AG04449 (cell line): ENCODE results near the gene MYO10.

Source experiments
- CTCF ChIA-PET: fragments of 350-600 bp; formaldehyde crosslinking; extraction: SDS; loops from one replicate; lab custom pipeline; 2021; ENCODE audit warnings: antibody characterized with exemption; lab: Yijun Ruan, JAX
- POLR2A ChIA-PET: fragments of 400-600, 350-600 bp; formaldehyde crosslinking; extraction: SDS; loops from one replicate; lab custom pipeline; 2020; ENCODE audit warnings: antibody characterized with exemption, inconsistent platforms; lab: Yijun Ruan, JAX
- DNase-seq: peaks from one replicate; pipeline ENCODE4 v3.0.0-alpha.2; 2010; ENCODE audit warnings: low read depth, low spot score
- H3K4me3 ChIP-seq: 2 replicates; pipeline ENCODE4 v1.5.1; 2011; ENCODE audit warnings: low read depth, mild to moderate bottlenecking, control low read depth, low read length
- TF ChIP-seq, protein P1 (sequence below): IDR thresholded peaks from one replicate; pipeline ENCODE4 v1.5.1; 2011; ENCODE audit warnings: mild to moderate bottlenecking, moderate library complexity, low read length, control low read depth, inconsistent platforms; ENCODE audit not compliant: insufficient read depth; ENCODE audit errors: missing control alignments

The MYO10 gene

GRCh38 chr5:16932401-16932800, 3.7 kb downstream of the MYO10 start:
- TF ChIP-seq, protein P1, sequence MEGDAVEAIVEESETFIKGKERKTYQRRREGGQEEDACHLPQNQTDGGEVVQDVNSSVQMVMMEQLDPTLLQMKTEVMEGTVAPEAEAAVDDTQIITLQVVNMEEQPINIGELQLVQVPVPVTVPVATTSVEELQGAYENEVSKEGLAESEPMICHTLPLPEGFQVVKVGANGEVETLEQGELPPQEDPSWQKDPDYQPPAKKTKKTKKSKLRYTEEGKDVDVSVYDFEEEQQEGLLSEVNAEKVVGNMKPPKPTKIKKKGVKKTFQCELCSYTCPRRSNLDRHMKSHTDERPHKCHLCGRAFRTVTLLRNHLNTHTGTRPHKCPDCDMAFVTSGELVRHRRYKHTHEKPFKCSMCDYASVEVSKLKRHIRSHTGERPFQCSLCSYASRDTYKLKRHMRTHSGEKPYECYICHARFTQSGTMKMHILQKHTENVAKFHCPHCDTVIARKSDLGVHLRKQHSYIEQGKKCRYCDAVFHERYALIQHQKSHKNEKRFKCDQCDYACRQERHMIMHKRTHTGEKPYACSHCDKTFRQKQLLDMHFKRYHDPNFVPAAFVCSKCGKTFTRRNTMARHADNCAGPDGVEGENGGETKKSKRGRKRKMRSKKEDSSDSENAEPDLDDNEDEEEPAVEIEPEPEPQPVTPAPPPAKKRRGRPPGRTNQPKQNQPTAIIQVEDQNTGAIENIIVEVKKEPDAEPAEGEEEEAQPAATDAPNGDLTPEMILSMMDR, result no peak
- DNase-seq, result no peak
- POLR2A ChIA-PET, result interaction anchor here (1.1 kb wide), 1 partner anchor 225 kb away, joined by 3 read pairs; no protein-coding TSS in a partner anchor
- CTCF ChIA-PET, result interaction anchor here (0.8 to 13.4 kb wide), 23 partner anchors 11 to 271 kb away, joined by 3 to 190 read pairs (median 4); no protein-coding TSS in a partner anchor
- H3K4me3 ChIP-seq, result peak overlapping the region; percentile 67

- CTCF ChIA-PET, result interaction anchor here (0.6 to 13.4 kb wide), 19 partner anchors 11 to 262 kb away, joined by 3 to 190 read pairs (median 4); no protein-coding TSS in a partner anchor
- POLR2A ChIA-PET, result interaction anchor here (0.7 kb wide), 1 partner anchor 11 kb away, joined by 3 read pairs; no protein-coding TSS in a partner anchor
- DNase-seq, result no peak
- TF ChIP-seq, protein P1, result no peak
- no peak overlapping the region for H3K4me3 ChIP-seq
Measured at GRCh38 chr5:16931334-16932110, 4.6 kb downstream of the MYO10 start.

DNA sequence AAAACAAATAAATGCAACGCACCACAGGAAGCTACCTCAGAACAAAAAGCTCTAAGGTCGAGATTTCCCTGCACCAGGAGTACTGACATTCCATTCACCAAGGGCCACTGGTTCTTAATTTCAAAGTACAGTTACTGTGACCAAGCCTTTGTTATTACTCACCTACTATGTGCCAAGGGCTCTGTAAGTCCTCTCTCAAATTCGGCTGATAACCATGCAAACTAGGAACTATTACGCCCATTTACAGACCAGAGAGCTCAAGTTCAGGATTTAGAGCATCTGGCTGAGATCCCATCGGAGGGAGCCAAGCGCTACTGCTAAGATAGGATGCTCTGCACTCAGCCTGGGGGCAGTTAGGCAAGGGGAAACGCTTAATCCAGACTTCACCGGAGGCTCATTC, 5.6 kb downstream of the MYO10 start:
- H3K4me3 ChIP-seq, result no peak overlapping the region
- no peak for DNase-seq
- POLR2A ChIA-PET, result no interaction called here
- TF ChIP-seq, protein P1, result no peak
- CTCF ChIA-PET, result interaction anchor here (0.7 to 13.4 kb wide), 11 partner anchors 10 to 264 kb away, joined by 3 to 190 read pairs (median 4); no protein-coding TSS in a partner anchor

- ChIA-PET CTCF (interaction anchor here (0.8 to 13.4 kb wide), 5 partner anchors 9 to 259 kb away, joined by 3 to 190 read pairs (median 60); no protein-coding TSS in a partner anchor), POLR2A (no interaction called here)
- no peak overlapping the region for H3K4me3 ChIP-seq
- TF ChIP-seq, protein P1, result no peak
- no peak for DNase-seq
Measured at GRCh38 chr5:16929831-16930230, 6.3 kb downstream of the MYO10 start.

- no peak for DNase-seq
- TF ChIP-seq, protein P1, result no peak
- H3K4me3 ChIP-seq, result no peak overlapping the region
- ChIA-PET POLR2A (no interaction called here), CTCF (interaction anchor here (8.8 to 13.4 kb wide), 2 partner anchors 202 to 259 kb away, joined by 121 to 190 read pairs; no protein-coding TSS in a partner anchor)
Measured at GRCh38 chr5:16929347-16929746, 6.7 kb downstream of the MYO10 start.

- no peak overlapping the region for H3K4me3 ChIP-seq
- POLR2A ChIA-PET, result no interaction called here
- no peak for DNase-seq
- TF ChIP-seq, protein P1, result no peak
- CTCF ChIA-PET, result interaction anchor here (1.1 to 13.4 kb wide), 5 partner anchors 9 to 261 kb away, joined by 3 to 190 read pairs (median 9); partner anchors contain the start of gene MYO10
Measured at GRCh38 chr5:16927613-16928012, 8.5 kb downstream of the MYO10 start.
